Stomach (tissue), 9 donors: ENCODE measurements around the gene OBSCN. TPM values are rescaled to one million over a fixed set of nuclear protein-coding genes. Genes with fewer than 3 reads are reported as not detected.

Experiments used
- DNase-seq, 2 donors: peaks; one replicate each; pipeline versions ENCODE4 v3.0.0 to v3.0.0-alpha.2; 2013 to 2019
- H3K27ac ChIP-seq, 5 donors: fragments of 200-600 bp in 4 of 5; sonication (generic) in 4 of 5; one replicate each; pipeline ENCODE4 v1.5.1; 2013 to 2019; ENCODE audit warnings: mild to moderate bottlenecking in 1 of 5, moderate library complexity in 1 of 5
- H3K27me3 ChIP-seq, 3 donors: fragments of 200-600 bp; sonication (generic); one replicate each; pipeline ENCODE4 v1.5.1; 2017 to 2019; ENCODE audit warnings: mixed run types in 1 of 3
- H3K36me3 ChIP-seq, 4 donors: fragments of 200-600 bp; sonication (generic); 1 replicate in 3 of 4; 2 replicates in 1 of 4; pipeline ENCODE4 v1.5.1; 2016 to 2019
- H3K4me1 ChIP-seq, 4 donors: fragments of 200-600 bp; sonication (generic); one replicate each; pipeline ENCODE4 v1.5.1; 2016 to 2019
- H3K4me3 ChIP-seq, 4 donors: fragments of 200-600 bp; sonication (generic) in 3 of 4; one replicate each; pipeline ENCODE4 v1.5.1; 2016 to 2019; ENCODE audit warnings: mild to moderate bottlenecking in 1 of 4
- H3K9me3 ChIP-seq, 4 donors: fragments of 200-600 bp; sonication (generic); one replicate each; pipeline ENCODE4 v1.5.1; 2016 to 2019
- EP300 ChIP-seq: sonication (generic); formaldehyde crosslinking; IDR thresholded peaks from one replicate; pipeline ENCODE4 v1.6.1; 2017; ENCODE audit warnings: antibody characterized with exemption
- POLR2A ChIP-seq, 4 donors: fragments of 450-650 bp; IDR thresholded peaks; one replicate each; pipeline ENCODE4 v1.6.1; 2016; ENCODE audit warnings: antibody characterized with exemption in 4 of 4, control low read depth in 2 of 4, mild to moderate bottlenecking in 1 of 4, moderate library complexity in 1 of 4
- POLR2AphosphoS5 ChIP-seq, 3 donors: sonication (generic); formaldehyde crosslinking; IDR thresholded peaks; one replicate each; pipeline ENCODE4 v1.6.1; 2016; ENCODE audit warnings: antibody characterized with exemption in 3 of 3
- WGBS, 5 donors: extraction: QIAGEN DNeasy Blood & Tissue Kit in 3 of 5; methylation state at CpG; one replicate each; pipeline versions ENCODE4 v1.1.5 to v1.1.7; 2013 to 2018; 5-methylcytosine and 5-hydroxymethylcytosine counted together
- intact Hi-C: fragments of 100-400 bp; cut with DNase I; formaldehyde crosslinking; loops from one replicate; pipeline ENCODE4 v1.15.1; 2023; ENCODE audit warnings: low total_unique reads
- polyA plus RNA-seq, 3 donors: library from polyadenylated mRNA; stranded (reverse); fragments of 200-250 nt; gene quantifications; one replicate each; pipeline ENCODE4 v1.2.3, GENCODE V29; 2013
- total RNA-seq, 5 donors: library from RNA; depleted of rRNA; stranded (reverse); fragments of >200 nt; gene quantifications; one replicate each; pipeline versions ENCODE4 v1.1.0 to v1.2.3, GENCODE V29; 2014 to 2016
- TF ChIP-seq, protein P1 (sequence below), 7 experiments: fragments of 450-650 bp in 4 of 7; fragments of 200-600 bp in 3 of 7; sonication (generic) in 3 of 7; IDR thresholded peaks; one replicate each; pipeline ENCODE4 v1.5.1; 2016 to 2019; ENCODE audit warnings: antibody characterized with exemption in 7 of 7, control low read depth in 2 of 7, mild to moderate bottlenecking in 1 of 7
- donor health status: healthy with polysubstance abuse.
- donor health status: Bipolar disorder and iron deficiency.
- donor health status: healthy.

Gene OBSCN
- total and polyA plus RNA-seq, 8 donors = 7.2 to 111 (median 24.7) TPM

DNA sequence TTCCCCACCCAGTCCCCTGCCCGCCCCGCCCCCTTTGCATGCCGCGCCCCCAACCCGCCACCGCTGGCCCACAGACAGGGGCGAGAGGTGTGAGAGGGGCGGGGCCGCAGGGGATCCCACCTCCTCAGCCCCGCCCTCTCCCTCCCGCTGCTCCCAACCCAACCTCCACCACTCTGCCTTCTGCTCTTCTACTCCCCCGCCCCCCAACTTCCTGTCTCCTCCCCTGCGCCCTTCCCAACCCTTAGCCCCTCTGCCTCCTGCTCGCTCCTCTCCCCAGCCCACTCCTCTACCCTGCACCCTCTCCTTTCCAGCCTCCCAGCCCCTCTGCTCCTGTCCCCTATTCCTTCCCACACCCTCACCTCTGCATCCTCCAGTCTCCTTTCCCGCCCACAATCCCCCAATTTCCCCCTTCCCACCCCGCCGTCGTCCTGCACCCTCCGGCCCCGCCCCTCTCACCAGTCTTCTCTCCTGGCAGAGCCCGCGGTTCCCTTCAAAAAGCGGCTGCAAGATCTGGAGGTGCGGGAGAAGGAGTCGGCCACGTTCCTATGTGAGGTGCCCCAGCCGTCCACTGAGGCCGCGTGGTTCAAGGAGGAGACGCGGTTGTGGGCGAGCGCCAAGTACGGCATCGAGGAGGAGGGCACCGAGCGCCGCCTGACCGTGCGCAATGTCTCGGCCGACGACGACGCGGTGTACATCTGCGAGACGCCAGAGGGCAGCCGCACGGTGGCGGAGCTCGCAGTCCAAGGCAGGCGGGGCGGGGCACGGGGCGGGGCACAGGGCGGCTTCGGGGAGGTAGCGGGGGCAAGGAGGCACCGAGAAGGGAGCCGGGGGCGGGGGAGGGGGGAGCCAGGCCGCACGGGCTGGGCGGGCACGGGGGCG lies 5.4 kb downstream of the OBSCN start:
- Histone ChIP-seq H3K4me1 (peaks cover 10 to 23% (median 17%) of the 10 kb centered on the region in 4 donors), H3K4me3 (peak overlapping the region; percentile 46 to 72 (median 54)), H3K9me3 (no peaks in the 10 kb centered on the region), H3K27ac (peak overlapping the region; percentile 44 to 78 (median 64)), H3K36me3 (no peaks in the 10 kb centered on the region), H3K27me3 (peaks cover 0 to 49% (median 12%) of the 10 kb centered on the region in 3 donors)
- peak; percentile 90 to 96 for DNase-seq
- intact Hi-C loops = no loop called here
- 1 to 2% (median 1%) methylated on average over 37 to 66 of the region's 67 CpGs for WGBS, 5 donors
- no peak for TF ChIP-seq EP300
- TF ChIP-seq POLR2AphosphoS5 (IDR thresholded peaks at IDR 0.05) = peak; percentile 23 to 63 (median 57)
- no peak for TF ChIP-seq POLR2A (IDR thresholded peaks at IDR 0.05)
- TF ChIP-seq, protein P1, sequence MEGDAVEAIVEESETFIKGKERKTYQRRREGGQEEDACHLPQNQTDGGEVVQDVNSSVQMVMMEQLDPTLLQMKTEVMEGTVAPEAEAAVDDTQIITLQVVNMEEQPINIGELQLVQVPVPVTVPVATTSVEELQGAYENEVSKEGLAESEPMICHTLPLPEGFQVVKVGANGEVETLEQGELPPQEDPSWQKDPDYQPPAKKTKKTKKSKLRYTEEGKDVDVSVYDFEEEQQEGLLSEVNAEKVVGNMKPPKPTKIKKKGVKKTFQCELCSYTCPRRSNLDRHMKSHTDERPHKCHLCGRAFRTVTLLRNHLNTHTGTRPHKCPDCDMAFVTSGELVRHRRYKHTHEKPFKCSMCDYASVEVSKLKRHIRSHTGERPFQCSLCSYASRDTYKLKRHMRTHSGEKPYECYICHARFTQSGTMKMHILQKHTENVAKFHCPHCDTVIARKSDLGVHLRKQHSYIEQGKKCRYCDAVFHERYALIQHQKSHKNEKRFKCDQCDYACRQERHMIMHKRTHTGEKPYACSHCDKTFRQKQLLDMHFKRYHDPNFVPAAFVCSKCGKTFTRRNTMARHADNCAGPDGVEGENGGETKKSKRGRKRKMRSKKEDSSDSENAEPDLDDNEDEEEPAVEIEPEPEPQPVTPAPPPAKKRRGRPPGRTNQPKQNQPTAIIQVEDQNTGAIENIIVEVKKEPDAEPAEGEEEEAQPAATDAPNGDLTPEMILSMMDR (IDR thresholded peaks at IDR 0.05) = peak in 5 of 7 experiments; percentile 30 to 58 (median 49)

DNA sequence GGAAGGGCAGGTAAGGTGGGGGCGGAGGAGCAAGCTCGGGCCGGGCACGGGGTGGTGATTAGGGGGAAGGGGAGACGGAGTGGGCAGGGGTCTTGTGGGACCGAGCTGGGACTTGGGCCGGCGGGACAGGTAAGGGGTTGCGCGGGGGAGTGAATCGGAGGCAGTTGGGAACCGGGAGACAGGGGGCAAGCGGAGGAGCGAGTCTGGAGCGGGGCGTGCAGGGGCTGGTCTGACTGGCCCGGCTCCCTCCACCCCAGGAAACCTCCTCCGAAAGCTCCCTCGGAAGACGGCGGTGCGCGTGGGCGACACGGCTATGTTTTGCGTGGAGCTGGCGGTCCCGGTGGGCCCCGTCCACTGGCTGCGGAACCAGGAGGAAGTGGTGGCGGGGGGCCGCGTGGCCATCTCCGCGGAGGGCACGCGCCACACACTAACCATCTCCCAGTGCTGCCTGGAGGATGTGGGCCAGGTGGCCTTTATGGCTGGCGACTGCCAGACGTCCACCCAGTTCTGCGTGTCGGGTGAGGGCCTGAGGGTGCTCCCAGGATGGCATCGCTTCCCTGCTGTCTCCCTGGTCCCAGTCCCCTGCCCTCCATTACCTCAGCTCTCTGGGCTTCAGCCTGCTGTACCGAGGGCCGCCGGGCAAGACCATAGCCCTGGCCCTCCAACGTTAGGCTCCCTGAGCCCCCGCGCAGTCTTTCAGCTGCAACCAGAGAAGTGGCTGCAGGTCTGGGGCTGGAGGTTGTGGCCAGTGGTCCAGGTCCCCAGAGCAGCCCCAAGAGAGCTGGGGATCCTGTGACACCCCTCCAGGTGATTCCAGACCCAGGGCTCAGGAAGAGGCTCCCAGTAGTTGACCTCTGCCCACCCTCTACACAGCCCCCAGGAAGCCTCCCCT lies 6.3 kb downstream of the OBSCN start:
- intact Hi-C loops = no loop called here

DNA sequence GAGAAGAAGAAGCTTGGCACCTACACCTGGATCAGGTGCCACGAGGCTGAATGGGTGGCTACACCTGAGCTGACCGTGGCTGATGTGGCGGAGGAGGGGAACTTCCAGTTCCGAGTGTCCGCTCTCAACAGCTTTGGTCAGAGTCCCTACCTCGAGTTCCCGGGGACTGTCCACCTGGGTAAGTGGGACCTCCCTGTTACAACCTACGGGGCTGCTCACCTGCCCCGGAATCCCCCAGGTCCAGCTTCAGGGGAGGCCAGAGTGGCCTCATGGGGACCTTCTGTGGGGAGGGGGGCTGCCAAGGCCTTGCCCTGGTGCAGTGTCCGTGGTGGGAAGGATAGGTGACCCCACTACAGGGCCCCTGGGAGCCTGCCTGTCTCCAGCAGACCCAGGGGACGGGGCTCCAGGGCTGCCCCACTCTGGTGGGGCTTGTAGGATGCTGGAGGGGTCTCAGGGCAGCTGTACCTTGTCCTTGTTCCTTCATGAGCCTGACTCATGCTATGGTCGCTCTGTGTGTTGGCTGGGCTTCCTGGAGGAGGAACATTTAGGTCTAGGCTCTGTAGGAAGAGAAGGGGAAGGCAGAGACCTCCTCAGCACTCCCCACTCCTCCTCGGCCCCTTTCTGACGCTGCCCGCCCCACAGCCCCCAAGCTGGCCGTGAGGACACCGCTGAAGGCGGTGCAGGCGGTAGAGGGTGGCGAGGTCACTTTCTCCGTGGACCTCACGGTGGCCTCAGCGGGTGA lies 7.2 kb downstream of the OBSCN start:
- Histone ChIP-seq H3K4me1 (peaks cover 10 to 22% (median 16%) of the 10 kb centered on the region in 4 donors), H3K4me3 (no peak overlapping the region), H3K9me3 (no peaks in the 10 kb centered on the region), H3K36me3 (peaks cover 0 to 16% (median 7%) of the 10 kb centered on the region in 4 donors), H3K27me3 (peaks cover 0 to 34% (median 7%) of the 10 kb centered on the region in 3 donors), H3K27ac (no peak overlapping the region)
- 87 to 95% (median 93%) methylated on average over 11 to 23 of the region's 23 CpGs for WGBS, 5 donors
- intact Hi-C loops = no loop called here
- no peak for TF ChIP-seq EP300
- no peak for TF ChIP-seq POLR2AphosphoS5 (IDR thresholded peaks at IDR 0.05)
- no peak for TF ChIP-seq POLR2A (IDR thresholded peaks at IDR 0.05)
- TF ChIP-seq, protein P1 (IDR thresholded peaks at IDR 0.05) = no peak
- DNase-seq = no peak

More for the DNA sequence above, 6.3 kb downstream of the OBSCN start:
- WGBS, 5 donors = 34 to 41% (median 37%) methylated on average over 34 to 48 of the region's 48 CpGs
- H3K4me1 ChIP-seq = peaks cover 10 to 22% (median 17%) of the 10 kb centered on the region in 4 donors
- no peak for DNase-seq
- no peak for TF ChIP-seq POLR2A (IDR thresholded peaks at IDR 0.05)
- TF ChIP-seq POLR2AphosphoS5 (IDR thresholded peaks at IDR 0.05) = no peak
- TF ChIP-seq, protein P1 (IDR thresholded peaks at IDR 0.05) = no peak
- TF ChIP-seq EP300 = no peak
- no peaks in the 10 kb centered on the region for H3K9me3 ChIP-seq
- H3K27ac ChIP-seq = peak overlapping the region in 2 of 5 donors; percentile 48 to 78
- H3K36me3 ChIP-seq = peaks cover 0 to 7% (median 2%) of the 10 kb centered on the region in 4 donors
- H3K27me3 ChIP-seq = peaks cover 0 to 40% (median 7%) of the 10 kb centered on the region in 3 donors
- peak overlapping the region; percentile 46 to 72 (median 54) for H3K4me3 ChIP-seq
